GM23248 (cell line): Measurements from ENCODE around the gene TSSK1B. TPM values are rescaled to one million over a fixed set of nuclear protein-coding genes. Genes with fewer than 3 reads are reported as not detected.

ENCODE experiments used
- DNase-seq: peaks from one replicate; pipeline ENCODE4 v3.0.0-alpha.2; 2015
- H2AFZ ChIP-seq: fragments of 200-600 bp; sonication (generic); 2 replicates; pipeline ENCODE4 v1.6.1; 2016; ENCODE audit warnings: antibody characterized with exemption
- H3F3A ChIP-seq: fragments of 200-600 bp; sonication (generic); 2 replicates; pipeline ENCODE4 v1.6.1; 2016; ENCODE audit warnings: mild to moderate bottlenecking, antibody characterized with exemption, mixed run types; ENCODE audit not compliant: insufficient read depth
- H3K27ac ChIP-seq: fragments of 200-600 bp; sonication (generic); 2 replicates; pipeline ENCODE4 v1.5.1; 2016; ENCODE audit warnings: mild to moderate bottlenecking
- H3K27me3 ChIP-seq: fragments of 200-600 bp; sonication (generic); replicated peaks from 2 replicates; pipeline ENCODE4 v1.6.1; 2016; ENCODE audit warnings: mild to moderate bottlenecking; ENCODE audit not compliant: insufficient read depth
- H3K36me3 ChIP-seq: fragments of 200-600 bp; sonication (generic); 2 replicates; pipeline ENCODE4 v1.6.1; 2016; ENCODE audit warnings: low read depth, mild to moderate bottlenecking
- H3K4me1 ChIP-seq: fragments of 200-600 bp; sonication (generic); 2 replicates; pipeline ENCODE4 v1.6.1; 2016; ENCODE audit warnings: mild to moderate bottlenecking; ENCODE audit not compliant: insufficient read depth
- H3K4me2 ChIP-seq: fragments of 200-600 bp; sonication (generic); one replicate; pipeline ENCODE4 v1.6.1; 2016; ENCODE audit warnings: mild to moderate bottlenecking; ENCODE audit not compliant: unreplicated experiment
- H3K4me3 ChIP-seq: fragments of 200-600 bp; sonication (generic); 2 replicates; pipeline ENCODE4 v1.5.1; 2016; ENCODE audit warnings: mild to moderate bottlenecking
- H3K79me2 ChIP-seq: fragments of 200-600 bp; sonication (generic); 2 replicates; pipeline ENCODE4 v1.6.1; 2016; ENCODE audit warnings: mild to moderate bottlenecking; ENCODE audit not compliant: insufficient read depth
- H3K9ac ChIP-seq: fragments of 200-600 bp; sonication (generic); 2 replicates; pipeline ENCODE4 v1.6.1; 2016; ENCODE audit warnings: mild to moderate bottlenecking
- H3K9me2 ChIP-seq: fragments of 200-600 bp; sonication (generic); 2 replicates; pipeline ENCODE4 v1.6.1; 2016; ENCODE audit warnings: mixed run types, mild to moderate bottlenecking, moderate library complexity; ENCODE audit not compliant: insufficient read depth
- H3K9me3 ChIP-seq: fragments of 200-600 bp; sonication (generic); one replicate; pipeline ENCODE4 v1.6.1; 2017; ENCODE audit warnings: low read depth
- H4K20me1 ChIP-seq: fragments of 200-600 bp; sonication (generic); 2 replicates; pipeline ENCODE4 v1.6.0; 2016; ENCODE audit not compliant: insufficient read depth
- EZH2 ChIP-seq: fragments of 200-600 bp; sonication (generic); IDR thresholded peaks from 2 replicates; pipeline ENCODE4 v1.6.1; 2018; ENCODE audit warnings: antibody characterized with exemption, mild to moderate bottlenecking; ENCODE audit not compliant: insufficient read depth, poor library complexity, severe bottlenecking
- EZH2phosphoT487 ChIP-seq: fragments of 200-600 bp; sonication (generic); IDR thresholded peaks from 2 replicates; pipeline ENCODE4 v1.6.1; 2018; ENCODE audit warnings: antibody characterized with exemption, moderate library complexity, mild to moderate bottlenecking, low read depth; ENCODE audit not compliant: insufficient read depth
- WGBS, 2 experiments: methylation state at CpG; one replicate each; pipeline ENCODE4 v1.1.6; 2015 to 2017; ENCODE audit warnings: low lambda C conversion rate in 2 of 2, low coverage in 1 of 2; ENCODE audit errors: missing lambda C conversion rate in 2 of 2; 5-methylcytosine and 5-hydroxymethylcytosine counted together
- in situ Hi-C: fragments of 300-500 bp; cut with MboI; formaldehyde crosslinking; loops from 2 replicates; pipeline ENCODE4 v1.15.0; 2020
- polyA plus RNA-seq: library from polyadenylated mRNA; unstranded; fragments of >200 nt; fragmentation: Nextera tagmentation; extraction: Ambion mirVana; gene quantifications from 2 replicates; pipeline ENCODE4 v1.2.1, GENCODE V29; 2016
- total RNA-seq: library from RNA; depleted of rRNA; stranded (reverse); fragments of >200 nt; shearing (Covaris generic); gene quantifications from 2 replicates; pipeline ENCODE4 v1.2.3, GENCODE V29; 2014

Gene TSSK1B
- total and polyA plus RNA-seq, 2 experiments from 2014 or later = not detected

- H3K9ac ChIP-seq = no peak overlapping the region
- no peaks in the 10 kb centered on the region for H3K9me3 ChIP-seq
- H3K4me1 ChIP-seq = no peaks in the 10 kb centered on the region
- H4K20me1 ChIP-seq = no peaks in the 10 kb centered on the region
- no peak for DNase-seq
- WGBS, 2 experiments = 82 to 84% methylated on average over 38 of the region's 38 CpGs
- in situ Hi-C loops = no loop called here
- no peaks in the 10 kb centered on the region for H3K36me3 ChIP-seq
- TF ChIP-seq EZH2phosphoT487 (no peak), EZH2 (no peak)
- no peak overlapping the region for H3K4me2 ChIP-seq
- no peak overlapping the region for H3K27ac ChIP-seq
- H3K79me2 ChIP-seq = no peaks in the 10 kb centered on the region
- H2AFZ ChIP-seq = no peak overlapping the region
- no peaks in the 10 kb centered on the region for H3K27me3 ChIP-seq
- no peaks in the 10 kb centered on the region for H3K9me2 ChIP-seq
- no peak overlapping the region for H3K4me3 ChIP-seq
- H3F3A ChIP-seq = no peaks in the 10 kb centered on the region
Observed at GRCh38 chr5:113433862-113434612, 752 bp downstream of the TSSK1B start.

- WGBS, 2 experiments = 88% methylated on average over 12 to 21 of the region's 21 CpGs
Observed at GRCh38 chr5:113433071-113433470, 1.7 kb downstream of the TSSK1B start.

GRCh38 chr5:113427871-113428574, 6.8 kb downstream of the TSSK1B start:
- H3K9ac ChIP-seq = no peak overlapping the region
- 28 to 33% methylated on average over 3 of the region's 3 CpGs for WGBS, 2 experiments
- H3K9me3 ChIP-seq = no peaks in the 10 kb centered on the region
- no peak overlapping the region for H3K4me2 ChIP-seq
- H3K36me3 ChIP-seq = no peaks in the 10 kb centered on the region
- no peak overlapping the region for H3K4me3 ChIP-seq
- H3F3A ChIP-seq = no peaks in the 10 kb centered on the region
- no peak overlapping the region for H2AFZ ChIP-seq
- in situ Hi-C loops = no loop called here
- TF ChIP-seq EZH2phosphoT487 = no peak
- H3K27me3 ChIP-seq = no peaks in the 10 kb centered on the region
- no peak overlapping the region for H3K27ac ChIP-seq
- no peak for DNase-seq
- no peaks in the 10 kb centered on the region for H3K4me1 ChIP-seq
- no peaks in the 10 kb centered on the region for H3K9me2 ChIP-seq
- H4K20me1 ChIP-seq = no peaks in the 10 kb centered on the region
- no peaks in the 10 kb centered on the region for H3K79me2 ChIP-seq

More at GRCh38 chr5:113433071-113433470, 1.7 kb downstream of the TSSK1B start:
- H3K9ac ChIP-seq = no peak overlapping the region
- H3K9me2 ChIP-seq = no peaks in the 10 kb centered on the region
- no peaks in the 10 kb centered on the region for H3K79me2 ChIP-seq
- no peak overlapping the region for H3K4me2 ChIP-seq
- H2AFZ ChIP-seq = no peak overlapping the region
- no peak overlapping the region for H3K4me3 ChIP-seq
- H4K20me1 ChIP-seq = no peaks in the 10 kb centered on the region
- no peaks in the 10 kb centered on the region for H3F3A ChIP-seq
- TF ChIP-seq EZH2 = no peak
- no peak for TF ChIP-seq EZH2phosphoT487
- no peaks in the 10 kb centered on the region for H3K36me3 ChIP-seq
- in situ Hi-C loops = no loop called here
- H3K27me3 ChIP-seq = no peaks in the 10 kb centered on the region
- no peak for DNase-seq
- no peak overlapping the region for H3K27ac ChIP-seq
- H3K4me1 ChIP-seq = no peaks in the 10 kb centered on the region
- H3K9me3 ChIP-seq = no peaks in the 10 kb centered on the region

- WGBS, 2 experiments = 55 to 69% methylated on average over 3 of the region's 3 CpGs
- no peak for DNase-seq
- Histone ChIP-seq H3F3A (no peaks in the 10 kb centered on the region), H3K27me3 (no peaks in the 10 kb centered on the region), H3K9me3 (no peaks in the 10 kb centered on the region), H2AFZ (no peak overlapping the region), H3K4me3 (no peak overlapping the region), H3K9ac (no peak overlapping the region), H3K4me1 (no peaks in the 10 kb centered on the region), H3K79me2 (no peaks in the 10 kb centered on the region), H3K27ac (no peak overlapping the region), H3K9me2 (no peaks in the 10 kb centered on the region), H4K20me1 (no peaks in the 10 kb centered on the region), H3K4me2 (no peak overlapping the region), H3K36me3 (no peaks in the 10 kb centered on the region)
- in situ Hi-C loops = no loop called here
- no peak for TF ChIP-seq EZH2
- TF ChIP-seq EZH2phosphoT487 = no peak
Observed at GRCh38 chr5:113425909-113426308, 8.9 kb downstream of the TSSK1B start.
